ENCODE results near the gene TXNRD3.

GRCh38 chr3:126636436-126636835 lies 18.5 kb downstream of the TXNRD3 start:
- TF ChIP-seq ELF4 (IDR thresholded peaks at IDR 0.05) (no peak), BHLHE40 (IDR thresholded peaks at IDR 0.05; ENCODE audit: borderline replicate concordance) (no peak), FOXM1 (IDR thresholded peaks at IDR 0.05; ENCODE audit: borderline replicate concordance) (no peak), PKNOX1 (IDR thresholded peaks at IDR 0.05) (no peak), NFRKB (IDR thresholded peaks at IDR 0.05) (no peak), FOXK2 (IDR thresholded peaks at IDR 0.05) (no peak), SP1 (IDR thresholded peaks at IDR 0.05) (no peak), LEF1 (IDR thresholded peaks at IDR 0.05; ENCODE audit: borderline replicate concordance) (no peak), SUZ12 (IDR thresholded peaks at IDR 0.05) (no peak), L3MBTL2 (conservative IDR thresholded peaks at IDR 0.05) (no peak), FOXA1 (IDR thresholded peaks at IDR 0.05) (no peak), ZNF384 (IDR thresholded peaks at IDR 0.05) (no peak), ARNT (IDR thresholded peaks at IDR 0.05) (no peak), TARDBP (IDR thresholded peaks at IDR 0.05) (no peak)
